SH-SY5Y (cell line): ENCODE data around the gene KLHL12.

ENCODE experiments used
- GATA2 ChIP-seq: IDR thresholded peaks from 2 replicates; pipeline ENCODE4 v1.6.1; 2011; ENCODE audit warnings: mild to moderate bottlenecking, low read depth, low read length
- GATA3 ChIP-seq: IDR thresholded peaks from 2 replicates; pipeline ENCODE4 v1.6.1; 2011; ENCODE audit warnings: low read depth, mild to moderate bottlenecking, low read length, moderate library complexity

DNA sequence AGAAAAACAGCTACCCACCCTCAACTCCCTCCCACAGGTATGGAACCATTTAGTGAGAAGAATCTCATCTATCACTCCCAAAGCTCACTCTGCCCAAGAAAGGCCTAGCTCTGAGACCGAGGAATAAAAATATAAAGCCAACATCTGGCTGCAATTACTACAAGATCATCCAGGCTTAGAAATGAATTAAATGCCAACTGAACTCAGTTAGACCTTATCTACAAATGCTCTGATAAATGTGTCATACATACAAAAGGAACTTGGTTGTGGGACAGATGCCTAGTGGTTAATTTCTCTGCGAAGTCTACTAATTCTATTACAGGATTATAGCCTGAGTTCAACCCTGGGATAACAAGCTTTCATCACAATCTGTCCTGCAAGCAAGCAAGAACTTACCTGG is 24.4 kb upstream of the KLHL12 start:
- TF ChIP-seq GATA2 (no peak; the same call in 1 of the 2 replicates), GATA3 (no peak)
